ENCODE results near the gene BOD1. TPM values are rescaled to one million over a fixed set of nuclear protein-coding genes. Genes with fewer than 3 reads are reported as not detected.
A peak's percentile ranks its signal among the peaks of the same experiment; 100 is the strongest.

Gene BOD1
- total and polyA plus RNA-seq, 9 of the 15 experiments (the other 6 are each of a cell fraction or from before 2014, with no cell fraction given), result 10.1 to 31.6 (median 22.6) TPM

- TF ChIP-seq MGA (IDR thresholded peaks at IDR 0.05), result peak; percentile 37; the same call in 1 of the 2 replicates
- no peak for TF ChIP-seq ELK1 (CRISPR knock-in tag; IDR thresholded peaks at IDR 0.05)
- no peak for TF ChIP-seq COPS2 (conservative IDR thresholded peaks at IDR 0.05)
- TF ChIP-seq RB1 (IDR thresholded peaks at IDR 0.05; ENCODE audit: low read depth), result peak; percentile 47; the same call in 1 of the 2 replicates
- no peak for TF ChIP-seq TRIM28 (IDR thresholded peaks at IDR 0.05)
- no peak for TF ChIP-seq PBX2 (CRISPR knock-in tag; IDR thresholded peaks at IDR 0.05; ENCODE audit: low read depth)
- peak; percentile 29; the same call in 1 of the 2 replicates for TF ChIP-seq PBX2 (tag; conservative IDR thresholded peaks at IDR 0.05; ENCODE audit: low read depth)
- TF ChIP-seq E2F6 (IDR thresholded peaks at IDR 0.05; ENCODE audit: borderline replicate concordance in 1 of 2, extremely low read depth in 1 of 2, insufficient read depth in 1 of 2, insufficient read length in 1 of 2, low read depth in 1 of 2, low read length in 1 of 2, poor library complexity in 1 of 2, severe bottlenecking in 1 of 2), result peak in 1 of 2 experiments; percentile 81
- TF ChIP-seq SNIP1 (IDR thresholded peaks at IDR 0.05; ENCODE audit: low read depth), result no peak
These were observed 34.8 kb downstream of the BOD1 start (continued) for GRCh38 chr5:173581408-173582215.

Measured in K562 (cell line).